Colonic mucosa (tissue), 4 donors: ENCODE data around the gene EHBP1. TPM values are rescaled to one million over a fixed set of nuclear protein-coding genes. Genes with fewer than 3 reads are reported as not detected.

Source experiments
- DNase-seq: peaks from one replicate; pipeline ENCODE4 v3.0.0-alpha.2; 2020
- H3K27ac ChIP-seq: fragments of 200-600 bp; one replicate; pipeline ENCODE4 v1.8.0; 2021
- H3K27me3 ChIP-seq: fragments of 200-600 bp; one replicate; pipeline ENCODE4 v1.8.0; 2021
- H3K36me3 ChIP-seq: fragments of 200-600 bp; one replicate; pipeline ENCODE4 v1.8.0; 2021
- H3K4me1 ChIP-seq: fragments of 200-600 bp; one replicate; pipeline ENCODE4 v1.8.0; 2021; ENCODE audit warnings: mild to moderate bottlenecking
- H3K4me3 ChIP-seq: fragments of 200-600 bp; one replicate; pipeline ENCODE4 v1.8.0; 2021
- H3K9ac ChIP-seq, 2 donors: one replicate each; pipeline ENCODE4 v1.7.0; 2013; ENCODE audit warnings: control low read depth in 2 of 2, low read depth in 2 of 2, low read length in 2 of 2
- H3K9me3 ChIP-seq: fragments of 200-600 bp; one replicate; pipeline ENCODE4 v1.8.0; 2021
- intact Hi-C: fragments of 100-400 bp; cut with DNase I; formaldehyde crosslinking; loops from one replicate; pipeline ENCODE4 v1.14.1; 2022
- total RNA-seq, 2 donors: library from RNA; stranded (reverse); fragmentation: NEBNext Ultra II Directional in 1 of 2; extraction: Animal tissue kit (Norgen Biotek cat#: 25700) in 1 of 2; gene quantifications; one replicate each; pipeline ENCODE4 v1.2.1, GENCODE V29; 2021
- TF ChIP-seq, protein P1 (sequence below): fragments of 200-600 bp; IDR thresholded peaks from one replicate; pipeline ENCODE4 v1.8.0; 2022; ENCODE audit warnings: antibody characterized with exemption, mild to moderate bottlenecking
- donor health status: healthy.
- donor health status: DM: no; HTN: no; CAD: no.
- donor health status: DM: no; HTN: no; CAD: no.

Gene EHBP1
- total RNA-seq, 2 donors from 2014 or later, result 23.6 to 32.7 TPM

DNA sequence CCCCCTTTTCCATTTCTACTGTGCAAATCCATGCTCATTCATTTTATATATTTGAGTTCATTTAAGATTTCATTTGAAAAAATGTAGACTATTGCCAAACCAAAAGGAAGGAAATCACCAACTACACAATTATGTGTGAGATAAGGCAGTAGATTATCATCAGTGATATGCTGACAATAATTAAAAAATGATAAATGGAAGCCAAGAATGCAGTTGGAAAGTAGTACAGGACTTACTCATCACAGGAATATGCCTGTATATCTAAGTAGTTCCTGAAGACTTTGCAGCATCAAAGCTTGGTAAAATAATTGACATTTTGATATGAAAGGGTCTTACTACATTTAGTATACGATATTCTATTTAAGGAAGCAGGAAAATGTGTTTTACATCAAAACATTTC is 179.0 kb downstream of the EHBP1 start:
- intact Hi-C loops, result no loop called here
- H3K9me3 ChIP-seq, result no peaks in the 10 kb centered on the region
- TF ChIP-seq, protein P1, sequence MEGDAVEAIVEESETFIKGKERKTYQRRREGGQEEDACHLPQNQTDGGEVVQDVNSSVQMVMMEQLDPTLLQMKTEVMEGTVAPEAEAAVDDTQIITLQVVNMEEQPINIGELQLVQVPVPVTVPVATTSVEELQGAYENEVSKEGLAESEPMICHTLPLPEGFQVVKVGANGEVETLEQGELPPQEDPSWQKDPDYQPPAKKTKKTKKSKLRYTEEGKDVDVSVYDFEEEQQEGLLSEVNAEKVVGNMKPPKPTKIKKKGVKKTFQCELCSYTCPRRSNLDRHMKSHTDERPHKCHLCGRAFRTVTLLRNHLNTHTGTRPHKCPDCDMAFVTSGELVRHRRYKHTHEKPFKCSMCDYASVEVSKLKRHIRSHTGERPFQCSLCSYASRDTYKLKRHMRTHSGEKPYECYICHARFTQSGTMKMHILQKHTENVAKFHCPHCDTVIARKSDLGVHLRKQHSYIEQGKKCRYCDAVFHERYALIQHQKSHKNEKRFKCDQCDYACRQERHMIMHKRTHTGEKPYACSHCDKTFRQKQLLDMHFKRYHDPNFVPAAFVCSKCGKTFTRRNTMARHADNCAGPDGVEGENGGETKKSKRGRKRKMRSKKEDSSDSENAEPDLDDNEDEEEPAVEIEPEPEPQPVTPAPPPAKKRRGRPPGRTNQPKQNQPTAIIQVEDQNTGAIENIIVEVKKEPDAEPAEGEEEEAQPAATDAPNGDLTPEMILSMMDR, result no peak
- H3K4me3 ChIP-seq, result no peak overlapping the region
- no peak overlapping the region for H3K27ac ChIP-seq
- no peak overlapping the region for H3K9ac ChIP-seq
- H3K27me3 ChIP-seq, result no peaks in the 10 kb centered on the region
- no peaks in the 10 kb centered on the region for H3K36me3 ChIP-seq
- H3K4me1 ChIP-seq, result no peaks in the 10 kb centered on the region
- no peak for DNase-seq

DNA sequence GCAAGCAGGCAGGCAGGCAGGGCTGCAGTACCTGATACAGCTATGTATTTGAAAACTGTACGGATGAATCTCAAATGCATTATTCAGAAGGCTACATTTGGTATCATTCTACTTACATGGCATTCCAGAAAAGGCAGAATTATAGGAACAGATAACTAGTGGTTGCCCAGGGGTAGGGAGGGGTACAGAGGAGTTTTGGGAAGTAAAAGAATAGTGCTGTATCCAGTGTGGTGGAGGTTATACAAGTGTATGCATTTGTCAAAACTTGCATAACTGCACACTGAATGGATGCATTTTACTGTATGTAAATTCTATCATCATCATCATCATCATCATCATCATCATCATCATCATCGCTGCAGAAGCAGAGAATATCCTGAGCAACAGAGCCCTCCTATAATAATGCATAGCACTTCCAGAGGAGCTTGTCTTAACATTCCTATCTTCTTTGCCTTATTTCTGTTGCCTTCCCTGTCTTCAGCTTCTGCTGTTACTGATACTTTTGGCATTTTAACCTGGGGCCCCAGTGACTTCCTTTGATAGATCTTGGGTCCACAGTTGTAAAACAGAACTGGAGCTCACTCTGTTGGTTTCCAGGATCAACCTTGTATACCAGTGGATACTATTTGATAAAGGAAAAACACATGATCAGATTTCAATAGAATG is 189.6 kb downstream of the EHBP1 start:
- H3K9me3 ChIP-seq, result no peaks in the 10 kb centered on the region
- H3K4me1 ChIP-seq, result no peaks in the 10 kb centered on the region
- no peaks in the 10 kb centered on the region for H3K27me3 ChIP-seq
- no peak overlapping the region for H3K9ac ChIP-seq
- H3K36me3 ChIP-seq, result no peaks in the 10 kb centered on the region
- no peak overlapping the region for H3K4me3 ChIP-seq
- no peak for DNase-seq
- intact Hi-C loops, result no loop called here
- no peak overlapping the region for H3K27ac ChIP-seq
- TF ChIP-seq, protein P1, result no peak

DNA sequence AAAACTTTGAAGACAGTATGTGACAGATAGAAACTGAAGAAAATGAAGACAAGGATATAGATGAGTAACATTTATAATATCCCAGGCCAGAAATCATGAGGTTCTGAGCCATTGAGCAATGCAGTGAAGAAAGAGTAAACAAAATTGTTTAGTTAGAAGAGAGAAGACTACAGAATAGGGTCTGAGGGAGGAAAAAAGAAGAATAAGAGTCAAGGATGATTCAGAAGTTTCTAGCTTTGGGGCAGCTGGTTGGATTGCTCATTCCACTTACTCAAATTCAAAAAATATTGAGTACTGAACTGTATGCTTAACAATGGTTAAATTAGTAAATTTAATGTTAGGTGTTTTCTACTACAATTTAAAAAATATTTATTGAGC is 190.1 kb downstream of the EHBP1 start:
- H3K27me3 ChIP-seq, result no peaks in the 10 kb centered on the region
- intact Hi-C loops, result no loop called here
- no peak overlapping the region for H3K4me3 ChIP-seq
- no peak overlapping the region for H3K27ac ChIP-seq
- H3K9me3 ChIP-seq, result no peaks in the 10 kb centered on the region
- no peaks in the 10 kb centered on the region for H3K36me3 ChIP-seq
- TF ChIP-seq, protein P1, result no peak
- no peak for DNase-seq
- no peak overlapping the region for H3K9ac ChIP-seq
- no peaks in the 10 kb centered on the region for H3K4me1 ChIP-seq

DNA sequence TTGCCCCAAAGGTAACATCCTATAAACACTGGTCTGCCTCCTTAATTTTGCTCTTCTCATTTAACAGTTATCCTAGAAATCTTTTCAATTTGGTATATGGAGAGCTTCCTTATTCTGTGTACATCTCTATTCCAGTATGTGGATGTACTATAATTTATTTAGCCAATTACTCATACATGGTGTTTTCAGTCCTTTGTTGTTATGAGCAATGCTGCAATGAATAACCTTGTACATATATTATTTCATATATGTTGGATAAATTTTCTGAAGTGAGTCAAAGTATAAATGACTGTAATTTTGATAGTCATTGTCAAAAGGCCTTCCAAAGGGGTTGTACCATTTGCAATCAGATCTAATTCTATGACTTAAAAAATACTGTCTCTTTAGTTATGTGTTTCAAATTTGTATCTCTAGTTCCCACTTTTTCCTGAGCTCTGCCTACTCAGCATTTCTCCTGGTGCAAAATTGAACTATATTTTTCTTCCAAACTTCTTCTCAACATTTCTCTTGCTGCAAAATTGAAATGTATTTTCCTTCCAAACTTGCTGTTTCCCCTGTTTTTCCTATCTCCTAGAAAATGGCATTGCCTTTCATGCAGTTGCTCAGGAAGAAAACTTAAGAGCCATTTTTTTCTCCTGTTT is 191.8 kb downstream of the EHBP1 start:
- no peak overlapping the region for H3K27ac ChIP-seq

DNA sequence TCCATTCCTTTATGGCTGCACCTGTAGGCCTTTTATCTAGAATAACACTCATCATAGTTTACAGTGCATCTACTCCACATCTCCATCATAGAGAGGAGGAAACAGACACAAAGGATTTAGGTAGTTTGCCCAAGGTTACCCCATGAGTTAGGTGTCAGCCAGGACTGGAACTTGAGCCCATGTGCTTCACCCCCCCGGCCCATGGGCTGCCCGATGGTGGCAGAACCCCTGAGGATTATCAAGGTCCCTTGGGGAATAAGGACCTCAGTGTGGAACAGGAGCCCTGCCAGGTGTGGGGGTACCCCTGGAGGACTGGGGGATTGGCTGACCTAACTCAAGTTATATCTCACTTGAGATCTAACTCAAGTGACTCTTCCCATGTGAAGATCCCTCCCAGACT is 198.8 kb downstream of the EHBP1 start:
- Histone ChIP-seq H3K4me1 (no peaks in the 10 kb centered on the region), H3K36me3 (no peaks in the 10 kb centered on the region), H3K9ac (no peak overlapping the region), H3K27me3 (no peaks in the 10 kb centered on the region), H3K4me3 (no peak overlapping the region), H3K27ac (no peak overlapping the region), H3K9me3 (no peaks in the 10 kb centered on the region)
- no peak for DNase-seq
- intact Hi-C loops, result no loop called here
- TF ChIP-seq, protein P1, result no peak

More for the DNA sequence above, 191.8 kb downstream of the EHBP1 start:
- Histone ChIP-seq H3K4me3 (no peak overlapping the region), H3K36me3 (no peaks in the 10 kb centered on the region), H3K9me3 (no peaks in the 10 kb centered on the region), H3K9ac (no peak overlapping the region), H3K27me3 (no peaks in the 10 kb centered on the region), H3K4me1 (no peaks in the 10 kb centered on the region)
- TF ChIP-seq, protein P1, result no peak
- no peak for DNase-seq
- intact Hi-C loops, result no loop called here
